Neural cell (in vitro differentiated cells): ENCODE data around the gene PROX1. TPM values are rescaled to one million over a fixed set of nuclear protein-coding genes. Genes with fewer than 3 reads are reported as not detected.

Experiments
- H2AFZ ChIP-seq: fragments of 200-600, 300-800 bp; sonication (generic), shearing (Covaris generic); 2 replicates; pipeline ENCODE4 v1.6.0; 2014; ENCODE audit warnings: low read depth, mild to moderate bottlenecking, antibody characterized with exemption, low read length, moderate library complexity
- H3F3A ChIP-seq: fragments of 200-600 bp; shearing (Covaris generic); 2 replicates; pipeline ENCODE4 v1.6.1; 2016; ENCODE audit warnings: mild to moderate bottlenecking, moderate library complexity, mixed read lengths, antibody characterized with exemption, low read length; ENCODE audit not compliant: insufficient read depth, poor library complexity, severe bottlenecking
- H3K27ac ChIP-seq: fragments of 200-600, 300-800 bp; sonication (generic), shearing (Covaris generic); 2 replicates; pipeline ENCODE4 v1.5.1; 2014; ENCODE audit warnings: mild to moderate bottlenecking, low read length, moderate library complexity
- H3K27me3 ChIP-seq: fragments of 300-800, 200-600 bp; sonication (generic), shearing (Covaris generic); 2 replicates; pipeline ENCODE4 v1.6.0; 2014; ENCODE audit warnings: mild to moderate bottlenecking, low read depth, low read length, moderate library complexity; ENCODE audit not compliant: insufficient read depth
- H3K36me3 ChIP-seq: fragments of 300-800, 200-600 bp; sonication (generic), shearing (Covaris generic); 2 replicates; pipeline ENCODE4 v1.5.1; 2014; ENCODE audit warnings: mild to moderate bottlenecking, antibody characterized with exemption, low read length, moderate library complexity; ENCODE audit not compliant: insufficient read depth
- H3K4me2 ChIP-seq: fragments of 300-800, 200-600 bp; sonication (generic), shearing (Covaris generic); 2 replicates; pipeline ENCODE4 v1.6.0; 2014; ENCODE audit warnings: mild to moderate bottlenecking, low read length
- H3K4me3 ChIP-seq: fragments of 300-800, 200-600 bp; sonication (generic), shearing (Covaris generic); 2 replicates; pipeline ENCODE4 v1.5.1; 2014; ENCODE audit warnings: mild to moderate bottlenecking, low read length, moderate library complexity
- H3K79me2 ChIP-seq: fragments of 200-600 bp; shearing (Covaris generic); replicated peaks from 2 replicates; pipeline ENCODE4 v1.6.0; 2014; ENCODE audit warnings: mild to moderate bottlenecking, low read length, moderate library complexity; ENCODE audit not compliant: insufficient read depth
- H3K9ac ChIP-seq: fragments of 300-800, 200-600 bp; sonication (generic), shearing (Covaris generic); 2 replicates; pipeline ENCODE4 v1.6.1; 2016; ENCODE audit warnings: mild to moderate bottlenecking, low read length, mixed read lengths
- H3K9me2 ChIP-seq: fragments of 200-600 bp; shearing (Covaris generic); 2 replicates; pipeline ENCODE4 v1.6.1; 2016; ENCODE audit warnings: mild to moderate bottlenecking, low read length, mixed read lengths; ENCODE audit not compliant: insufficient read depth
- H3K9me3 ChIP-seq: fragments of 200-600, 300-800 bp; sonication (generic), shearing (Covaris generic); 2 replicates; pipeline ENCODE4 v1.6.1; 2016; ENCODE audit warnings: mild to moderate bottlenecking, mixed run types, low read length, moderate library complexity, mixed read lengths
- H4K20me1 ChIP-seq: fragments of 200-600 bp; shearing (Covaris generic); 2 replicates; pipeline ENCODE4 v1.6.1; 2016; ENCODE audit warnings: mild to moderate bottlenecking, mixed run types; ENCODE audit not compliant: insufficient read depth
- CTCF ChIP-seq: fragments of 450-650 bp; IDR thresholded peaks from 2 replicates; pipeline ENCODE4 v1.5.1; 2014; ENCODE audit warnings: antibody characterized with exemption, mild to moderate bottlenecking, moderate library complexity; ENCODE audit not compliant: poor library complexity, severe bottlenecking
- EP300 ChIP-seq: fragments of 450-650 bp; conservative IDR thresholded peaks from 2 replicates; pipeline ENCODE4 v1.6.1; 2014; ENCODE audit warnings: antibody characterized with exemption, mild to moderate bottlenecking, moderate library complexity; ENCODE audit not compliant: poor library complexity, severe bottlenecking
- EZH2 ChIP-seq: fragments of 200-600, 300-800 bp; shearing (Covaris generic), sonication (generic); IDR thresholded peaks from 2 replicates; pipeline ENCODE4 v1.6.1; 2014; ENCODE audit warnings: antibody characterized with exemption, low read length, borderline replicate concordance, mild to moderate bottlenecking; ENCODE audit not compliant: insufficient read depth, poor library complexity, severe bottlenecking
- MXI1 ChIP-seq: fragments of 450-650 bp; conservative IDR thresholded peaks from 2 replicates; pipeline ENCODE4 v1.6.1; 2014; ENCODE audit warnings: antibody characterized with exemption, mild to moderate bottlenecking; ENCODE audit not compliant: poor library complexity, severe bottlenecking
- POLR2AphosphoS5 ChIP-seq: IDR thresholded peaks from 2 replicates; pipeline ENCODE4 v1.6.1; 2012
- RAD21 ChIP-seq: fragments of 450-650 bp; conservative IDR thresholded peaks from 2 replicates; pipeline ENCODE4 v1.6.1; 2014; ENCODE audit warnings: antibody characterized with exemption, mild to moderate bottlenecking, moderate library complexity
- REST ChIP-seq: IDR thresholded peaks from 2 replicates; pipeline ENCODE4 v1.6.1; 2012; ENCODE audit warnings: borderline replicate concordance
- SMC3 ChIP-seq: fragments of 450-650 bp; conservative IDR thresholded peaks from 2 replicates; pipeline ENCODE4 v1.6.1; 2014; ENCODE audit warnings: antibody characterized with exemption, mild to moderate bottlenecking, moderate library complexity; ENCODE audit not compliant: poor library complexity
- TAF1 ChIP-seq: IDR thresholded peaks from 2 replicates; pipeline ENCODE4 v1.6.1; 2012; ENCODE audit warnings: low read depth
- polyA plus RNA-seq: library from polyadenylated mRNA; depleted of rRNA; stranded (reverse); fragments of >200 nt; gene quantifications from 2 replicates; pipeline ENCODE4 v1.2.3, GENCODE V29; 2014

PROX1 gene
- polyA plus RNA-seq, 1 donor from 2014 or later = 1.0 TPM

GRCh38 chr1:214002472-214002871 lies 14.7 kb downstream of the PROX1 start:
- TF ChIP-seq REST (no peak), POLR2AphosphoS5 (peak; percentile 39)
- no peaks in the 10 kb centered on the region for H3F3A ChIP-seq
- H3K79me2 ChIP-seq = no peaks in the 10 kb centered on the region
- H3K36me3 ChIP-seq = no peaks in the 10 kb centered on the region
- no peak overlapping the region for H3K4me3 ChIP-seq
- no peak overlapping the region for H3K9ac ChIP-seq
- H3K27ac ChIP-seq = no peak overlapping the region
- no peak overlapping the region for H2AFZ ChIP-seq
- no peaks in the 10 kb centered on the region for H3K9me2 ChIP-seq
- H3K27me3 ChIP-seq = no peaks in the 10 kb centered on the region
- no peaks in the 10 kb centered on the region for H4K20me1 ChIP-seq
- H3K9me3 ChIP-seq = no peaks in the 10 kb centered on the region
- no peak overlapping the region for H3K4me2 ChIP-seq

GRCh38 chr1:214003233-214003632 lies 15.5 kb downstream of the PROX1 start:
- no peak overlapping the region for H3K4me2 ChIP-seq
- H3K9ac ChIP-seq = no peak overlapping the region
- TF ChIP-seq MXI1 = no peak
- no peak for TF ChIP-seq RAD21
- no peak for TF ChIP-seq POLR2AphosphoS5
- no peak for TF ChIP-seq EZH2
- no peak for TF ChIP-seq TAF1
- no peak for TF ChIP-seq REST
- no peak for TF ChIP-seq EP300
- no peak for TF ChIP-seq SMC3
- TF ChIP-seq CTCF = no peak

More at GRCh38 chr1:214003233-214003632, 15.5 kb downstream of the PROX1 start:
- no peaks in the 10 kb centered on the region for H4K20me1 ChIP-seq
- H3K9me2 ChIP-seq = no peaks in the 10 kb centered on the region
- no peak overlapping the region for H3K27ac ChIP-seq
- no peaks in the 10 kb centered on the region for H3K79me2 ChIP-seq
- no peaks in the 10 kb centered on the region for H3K27me3 ChIP-seq
- H3K9me3 ChIP-seq = no peaks in the 10 kb centered on the region
- no peak overlapping the region for H3K4me3 ChIP-seq
- no peaks in the 10 kb centered on the region for H3F3A ChIP-seq
- H3K36me3 ChIP-seq = no peaks in the 10 kb centered on the region
- H2AFZ ChIP-seq = no peak overlapping the region
